Uterus (tissue), 2 donors: ENCODE measurements around the gene SULT1A1.

Source experiments
- CTCF ChIP-seq, 4 experiments: fragments of 200-600 bp in 2 of 4; fragments of 450-650 bp in 2 of 4; sonication (generic) in 2 of 4; IDR thresholded peaks; one replicate each; pipeline ENCODE4 v1.5.1; 2016 to 2019; ENCODE audit warnings: antibody characterized with exemption in 4 of 4, mild to moderate bottlenecking in 2 of 4, moderate library complexity in 1 of 4
- POLR2A ChIP-seq, 2 donors: fragments of 450-650 bp; IDR thresholded peaks; one replicate each; pipeline ENCODE4 v1.6.1; 2016; ENCODE audit warnings: antibody characterized with exemption in 2 of 2, mild to moderate bottlenecking in 1 of 2, moderate library complexity in 1 of 2

GRCh38 chr16:28572696-28573510, 36.9 kb downstream of the SULT1A1 start:
- TF ChIP-seq CTCF (IDR thresholded peaks at IDR 0.05) (no peak), POLR2A (IDR thresholded peaks at IDR 0.05) (no peak)
